SK-N-SH treated with all-trans-retinoic acid at 6 μM for 48 hours (cell line): ENCODE results near the gene ABR.

ENCODE experiments used
- ATAC-seq: fragments of 200-7000 bp; cut with Tn5 transposase; 3 replicates; pipeline ENCODE4 v1.9.1; 2020; ENCODE audit warnings: mild to moderate bottlenecking, moderate library complexity
- ARNTL ChIP-seq: fragments of 450-650 bp; formaldehyde crosslinking; IDR thresholded peaks from 2 replicates; pipeline ENCODE4 v1.5.0; 2020; ENCODE audit warnings: low read depth, mild to moderate bottlenecking, moderate library complexity, borderline replicate concordance
- BACH2 ChIP-seq: fragments of 250-450 bp; sonication (Bioruptor Pico); IDR thresholded peaks from 2 replicates; pipeline ENCODE4 v1.9.0; 2021; ENCODE audit warnings: mild to moderate bottlenecking, borderline replicate concordance
- CSDC2 ChIP-seq: fragments of 250-450 bp; sonication (Bioruptor Pico); IDR thresholded peaks from 2 replicates; pipeline ENCODE4 v1.5.0; 2020; ENCODE audit warnings: mild to moderate bottlenecking, moderate library complexity
- ESRRG ChIP-seq: fragments of 250-450 bp; sonication (Bioruptor Pico); IDR thresholded peaks from 2 replicates; pipeline ENCODE4 v1.6.1; 2021; ENCODE audit warnings: mild to moderate bottlenecking
- GLIS3 ChIP-seq: fragments of 250-450 bp; sonication (Bioruptor Pico); IDR thresholded peaks from 2 replicates; pipeline ENCODE4 v1.5.0; 2020; ENCODE audit warnings: mild to moderate bottlenecking, moderate library complexity
- PPARA ChIP-seq: fragments of 250-450 bp; sonication (Bioruptor Pico); IDR thresholded peaks from 2 replicates; pipeline ENCODE4 v1.5.0; 2020; ENCODE audit warnings: mild to moderate bottlenecking, borderline replicate concordance
- RARB ChIP-seq: fragments of 250-450 bp; sonication (Bioruptor Pico); IDR thresholded peaks from 2 replicates; pipeline ENCODE4 v1.8.0; 2021; ENCODE audit warnings: mild to moderate bottlenecking, moderate library complexity
- SNAI2 ChIP-seq: fragments of 250-450 bp; sonication (Bioruptor Pico); IDR thresholded peaks from 2 replicates; pipeline ENCODE4 v1.5.0; 2020; ENCODE audit warnings: mild to moderate bottlenecking, moderate library complexity
- TCF4 ChIP-seq: fragments of 250-450 bp; sonication (Bioruptor Pico); IDR thresholded peaks from 2 replicates; pipeline ENCODE4 v1.8.0; 2021; ENCODE audit warnings: mild to moderate bottlenecking, moderate library complexity, borderline replicate concordance
- TOX ChIP-seq: fragments of 250-450 bp; sonication (Bioruptor Pico); IDR thresholded peaks from 2 replicates; pipeline ENCODE4 v1.8.0; 2021; ENCODE audit warnings: mild to moderate bottlenecking, moderate library complexity, borderline replicate concordance
- TSHZ2 ChIP-seq: fragments of 250-450 bp; sonication (Bioruptor Pico); IDR thresholded peaks from 2 replicates; pipeline ENCODE4 v1.5.0; 2020; ENCODE audit warnings: mild to moderate bottlenecking, moderate library complexity
- ZC3H10 ChIP-seq: fragments of 250-450 bp; sonication (Bioruptor Pico); IDR thresholded peaks from 2 replicates; pipeline ENCODE4 v1.5.1; 2021; ENCODE audit warnings: mild to moderate bottlenecking, moderate library complexity
- ZFP3 ChIP-seq: fragments of 250-450 bp; sonication (Bioruptor Pico); IDR thresholded peaks from 2 replicates; pipeline ENCODE4 v1.5.0; 2020; ENCODE audit warnings: mild to moderate bottlenecking, moderate library complexity
- ZFP30 ChIP-seq: fragments of 450-650 bp; formaldehyde crosslinking; IDR thresholded peaks from 2 replicates; pipeline ENCODE4 v1.5.0; 2022; ENCODE audit warnings: mild to moderate bottlenecking, moderate library complexity
- ZNF565 ChIP-seq: fragments of 450-650 bp; formaldehyde crosslinking; conservative IDR thresholded peaks from 2 replicates; pipeline ENCODE4 v1.5.0; 2020; ENCODE audit warnings: low read depth, mild to moderate bottlenecking, moderate library complexity
- ZNF70 ChIP-seq: fragments of 450-650 bp; formaldehyde crosslinking; IDR thresholded peaks from 2 replicates; pipeline ENCODE4 v1.5.0; 2020; ENCODE audit warnings: mild to moderate bottlenecking, moderate library complexity
- ZNF8 ChIP-seq: fragments of 450-650 bp; formaldehyde crosslinking; IDR thresholded peaks from 2 replicates; pipeline ENCODE4 v1.5.0; 2020; ENCODE audit warnings: mild to moderate bottlenecking, moderate library complexity
- TF ChIP-seq, protein P1 (sequence below): fragments of 250-450 bp; sonication (Bioruptor Pico); IDR thresholded peaks from 2 replicates; pipeline ENCODE4 v1.5.1; 2020; ENCODE audit warnings: low read depth, mild to moderate bottlenecking, moderate library complexity
- TF ChIP-seq, protein P2 (sequence below): fragments of 250-450 bp; sonication (Bioruptor Pico); IDR thresholded peaks from 2 replicates; pipeline ENCODE4 v1.5.1; 2021; ENCODE audit warnings: mild to moderate bottlenecking, moderate library complexity
- TF ChIP-seq, protein P3 (sequence below): fragments of 250-450 bp; sonication (Bioruptor Pico); IDR thresholded peaks from 2 replicates; pipeline ENCODE4 v1.8.0; 2020; ENCODE audit warnings: mild to moderate bottlenecking, moderate library complexity, borderline replicate concordance
- TF ChIP-seq, protein P4 (sequence below): fragments of 250-450 bp; sonication (Bioruptor Pico); IDR thresholded peaks from 2 replicates; pipeline ENCODE4 v1.8.0; 2021; ENCODE audit warnings: low read depth, mild to moderate bottlenecking, moderate library complexity, borderline replicate concordance

Gene ABR

DNA sequence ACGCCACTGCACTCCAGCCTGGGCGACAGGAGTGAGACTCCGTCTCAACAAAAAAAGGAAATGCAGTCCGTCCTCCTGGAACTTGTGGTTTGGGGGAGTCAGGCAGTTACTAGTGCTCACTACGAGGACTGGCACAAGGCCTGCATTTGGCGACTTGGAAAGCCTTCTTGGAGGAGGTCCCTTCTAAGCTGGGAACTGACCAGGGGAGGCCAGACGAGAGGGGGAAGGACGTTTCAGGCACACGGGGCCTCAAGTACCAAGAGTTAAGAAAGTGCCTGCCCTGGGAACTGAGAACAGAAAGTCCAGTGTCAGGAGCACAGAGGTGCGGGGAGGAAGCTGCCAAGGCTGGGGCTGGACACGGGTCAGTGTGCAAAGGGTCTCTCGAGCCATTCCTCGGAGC lies 89.9 kb downstream of the ABR start:
- no peak for ATAC-seq
- TF ChIP-seq TCF4 (CRISPR knock-in tag) (no peak), ZC3H10 (CRISPR knock-in tag) (no peak), ZFP30 (no peak), ARNTL (CRISPR knock-in tag) (no peak), TSHZ2 (CRISPR knock-in tag) (no peak), ZNF70 (CRISPR knock-in tag) (no peak), PPARA (no peak), GLIS3 (CRISPR knock-in tag) (no peak), BACH2 (no peak), ESRRG (CRISPR knock-in tag) (no peak), TOX (no peak), ZNF565 (CRISPR knock-in tag) (no peak), RARB (CRISPR knock-in tag) (no peak)
- TF ChIP-seq, protein P1, sequence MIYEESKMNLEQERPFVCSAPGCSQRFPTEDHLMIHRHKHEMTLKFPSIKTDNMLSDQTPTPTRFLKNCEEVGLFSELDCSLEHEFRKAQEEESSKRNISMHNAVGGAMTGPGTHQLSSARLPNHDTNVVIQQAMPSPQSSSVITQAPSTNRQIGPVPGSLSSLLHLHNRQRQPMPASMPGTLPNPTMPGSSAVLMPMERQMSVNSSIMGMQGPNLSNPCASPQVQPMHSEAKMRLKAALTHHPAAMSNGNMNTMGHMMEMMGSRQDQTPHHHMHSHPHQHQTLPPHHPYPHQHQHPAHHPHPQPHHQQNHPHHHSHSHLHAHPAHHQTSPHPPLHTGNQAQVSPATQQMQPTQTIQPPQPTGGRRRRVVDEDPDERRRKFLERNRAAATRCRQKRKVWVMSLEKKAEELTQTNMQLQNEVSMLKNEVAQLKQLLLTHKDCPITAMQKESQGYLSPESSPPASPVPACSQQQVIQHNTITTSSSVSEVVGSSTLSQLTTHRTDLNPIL, result no peak
- TF ChIP-seq, protein P2, sequence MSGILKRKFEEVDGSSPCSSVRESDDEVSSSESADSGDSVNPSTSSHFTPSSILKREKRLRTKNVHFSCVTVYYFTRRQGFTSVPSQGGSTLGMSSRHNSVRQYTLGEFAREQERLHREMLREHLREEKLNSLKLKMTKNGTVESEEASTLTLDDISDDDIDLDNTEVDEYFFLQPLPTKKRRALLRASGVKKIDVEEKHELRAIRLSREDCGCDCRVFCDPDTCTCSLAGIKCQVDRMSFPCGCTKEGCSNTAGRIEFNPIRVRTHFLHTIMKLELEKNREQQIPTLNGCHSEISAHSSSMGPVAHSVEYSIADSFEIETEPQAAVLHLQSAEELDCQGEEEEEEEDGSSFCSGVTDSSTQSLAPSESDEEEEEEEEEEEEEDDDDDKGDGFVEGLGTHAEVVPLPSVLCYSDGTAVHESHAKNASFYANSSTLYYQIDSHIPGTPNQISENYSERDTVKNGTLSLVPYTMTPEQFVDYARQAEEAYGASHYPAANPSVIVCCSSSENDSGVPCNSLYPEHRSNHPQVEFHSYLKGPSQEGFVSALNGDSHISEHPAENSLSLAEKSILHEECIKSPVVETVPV (CRISPR knock-in tag), result no peak
- TF ChIP-seq, protein P3, sequence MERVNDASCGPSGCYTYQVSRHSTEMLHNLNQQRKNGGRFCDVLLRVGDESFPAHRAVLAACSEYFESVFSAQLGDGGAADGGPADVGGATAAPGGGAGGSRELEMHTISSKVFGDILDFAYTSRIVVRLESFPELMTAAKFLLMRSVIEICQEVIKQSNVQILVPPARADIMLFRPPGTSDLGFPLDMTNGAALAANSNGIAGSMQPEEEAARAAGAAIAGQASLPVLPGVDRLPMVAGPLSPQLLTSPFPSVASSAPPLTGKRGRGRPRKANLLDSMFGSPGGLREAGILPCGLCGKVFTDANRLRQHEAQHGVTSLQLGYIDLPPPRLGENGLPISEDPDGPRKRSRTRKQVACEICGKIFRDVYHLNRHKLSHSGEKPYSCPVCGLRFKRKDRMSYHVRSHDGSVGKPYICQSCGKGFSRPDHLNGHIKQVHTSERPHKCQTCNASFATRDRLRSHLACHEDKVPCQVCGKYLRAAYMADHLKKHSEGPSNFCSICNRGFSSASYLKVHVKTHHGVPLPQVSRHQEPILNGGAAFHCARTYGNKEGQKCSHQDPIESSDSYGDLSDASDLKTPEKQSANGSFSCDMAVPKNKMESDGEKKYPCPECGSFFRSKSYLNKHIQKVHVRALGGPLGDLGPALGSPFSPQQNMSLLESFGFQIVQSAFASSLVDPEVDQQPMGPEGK (CRISPR knock-in tag), result no peak

- TF ChIP-seq SNAI2 (CRISPR knock-in tag) (no peak), CSDC2 (CRISPR knock-in tag) (0 out of 2 replicates have a peak, but pooled peaks have one; percentile 52), ZNF8 (CRISPR knock-in tag) (no peak), ZFP3 (CRISPR knock-in tag) (0 out of 2 replicates have a peak, but pooled peaks have one; percentile 33), ESRRG (CRISPR knock-in tag) (no peak), TCF4 (CRISPR knock-in tag) (peak; percentile 30; the same call in 1 of the 2 replicates)
- TF ChIP-seq, protein P1, result peak; percentile 25; the same call in 1 of the 2 replicates
- TF ChIP-seq, protein P4, sequence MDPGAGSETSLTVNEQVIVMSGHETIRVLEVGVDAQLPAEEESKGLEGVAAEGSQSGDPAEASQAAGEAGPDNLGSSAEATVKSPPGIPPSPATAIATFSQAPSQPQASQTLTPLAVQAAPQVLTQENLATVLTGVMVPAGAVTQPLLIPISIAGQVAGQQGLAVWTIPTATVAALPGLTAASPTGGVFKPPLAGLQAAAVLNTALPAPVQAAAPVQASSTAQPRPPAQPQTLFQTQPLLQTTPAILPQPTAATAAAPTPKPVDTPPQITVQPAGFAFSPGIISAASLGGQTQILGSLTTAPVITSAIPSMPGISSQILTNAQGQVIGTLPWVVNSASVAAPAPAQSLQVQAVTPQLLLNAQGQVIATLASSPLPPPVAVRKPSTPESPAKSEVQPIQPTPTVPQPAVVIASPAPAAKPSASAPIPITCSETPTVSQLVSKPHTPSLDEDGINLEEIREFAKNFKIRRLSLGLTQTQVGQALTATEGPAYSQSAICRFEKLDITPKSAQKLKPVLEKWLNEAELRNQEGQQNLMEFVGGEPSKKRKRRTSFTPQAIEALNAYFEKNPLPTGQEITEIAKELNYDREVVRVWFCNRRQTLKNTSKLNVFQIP (CRISPR knock-in tag), result no peak
- TF ChIP-seq, protein P3 (CRISPR knock-in tag), result no peak
- peak; percentile 87 for ATAC-seq
Observed at GRCh38 chr17:1087381-1088241, 92.2 kb downstream of the ABR start.
